ENCODE results near the gene ADAMTS8. TPM values are rescaled to one million over a fixed set of nuclear protein-coding genes. Genes with fewer than 3 reads are reported as not detected.

Gene ADAMTS8
- total RNA-seq, 4 donors from 2014 or later = 23.5 to 55.5 (median 29.8) TPM

GRCh38 chr11:130434521-130435223, 6.3 kb upstream of the ADAMTS8 start:
- 1% methylated on average over 19 of the region's 20 CpGs for WGBS
- Histone ChIP-seq H3K4me3 (peak overlapping the region; percentile 54 to 66 (median 60)), H3K27ac (replicated peaks in 1 of 4) (peak overlapping the region; percentile 78 to 82 (median 80)), H3K36me3 (no peaks in the 10 kb centered on the region), H3K27me3 (peaks cover 0 to under 1% (median 0%) of the 10 kb centered on the region in 4 donors), H3K9me3 (no peaks in the 10 kb centered on the region), H3K4me1 (peaks cover 10 to 31% (median 21%) of the 10 kb centered on the region in 4 donors)
- intact Hi-C loops (cut with DNase I) = loop anchor here (1.0 to 5.0 kb wide), 3 partner anchors 188 to 428 kb away; no protein-coding TSS in a partner anchor
- DNase-seq (ENCODE audit: extremely low spot score) = no peak
- TF ChIP-seq POLR2AphosphoS5 (IDR thresholded peaks at IDR 0.05) (peak in 1 of 2 donors; percentile 47), POLR2A (IDR thresholded peaks at IDR 0.05; ENCODE audit: low read depth) (no peak), CTCF (IDR thresholded peaks at IDR 0.05) (peak; percentile 67 to 83 (median 79)), EP300 (IDR thresholded peaks at IDR 0.05) (no peak)

- TF ChIP-seq EP300 (IDR thresholded peaks at IDR 0.05) (no peak), POLR2A (IDR thresholded peaks at IDR 0.05; ENCODE audit: low read depth) (no peak), POLR2AphosphoS5 (IDR thresholded peaks at IDR 0.05) (no peak), CTCF (IDR thresholded peaks at IDR 0.05) (no peak)
- Histone ChIP-seq H3K27ac (replicated peaks in 1 of 4) (no peak overlapping the region), H3K27me3 (peaks cover 0 to 4% (median 0%) of the 10 kb centered on the region in 4 donors), H3K9me3 (no peaks in the 10 kb centered on the region), H3K36me3 (no peaks in the 10 kb centered on the region), H3K4me1 (peaks cover 16 to 43% (median 34%) of the 10 kb centered on the region in 4 donors), H3K4me3 (no peak overlapping the region)
- intact Hi-C loops (cut with DNase I) = loop anchor here (5.0 kb wide), 1 partner anchor 221 kb away; no protein-coding TSS in a partner anchor
- no peak for DNase-seq (ENCODE audit: extremely low spot score)
- 73% methylated on average over 4 of the region's 4 CpGs for WGBS
Observed at GRCh38 chr11:130433357-130433756, 4.9 kb upstream of the ADAMTS8 start.

GRCh38 chr11:130431801-130432200, 3.4 kb upstream of the ADAMTS8 start:
- H3K9me3 ChIP-seq = no peaks in the 10 kb centered on the region
- no peak overlapping the region for H3K27ac ChIP-seq (replicated peaks in 1 of 4)
- 60% methylated on average over 3 of the region's 3 CpGs for WGBS
- TF ChIP-seq POLR2A (IDR thresholded peaks at IDR 0.05; ENCODE audit: low read depth) (no peak), CTCF (IDR thresholded peaks at IDR 0.05) (no peak), POLR2AphosphoS5 (IDR thresholded peaks at IDR 0.05) (no peak), EP300 (IDR thresholded peaks at IDR 0.05) (no peak)
- peaks cover 27 to 54% (median 46%) of the 10 kb centered on the region in 4 donors for H3K4me1 ChIP-seq
- H3K27me3 ChIP-seq = peaks cover 0 to 17% (median 0%) of the 10 kb centered on the region in 4 donors
- intact Hi-C loops (cut with DNase I) = loop anchor here (5.0 kb wide), 1 partner anchor 220 kb away; no protein-coding TSS in a partner anchor
- H3K36me3 ChIP-seq = no peaks in the 10 kb centered on the region
- H3K4me3 ChIP-seq = no peak overlapping the region
- DNase-seq (ENCODE audit: extremely low spot score) = no peak

- Histone ChIP-seq H3K4me3 (no peak overlapping the region), H3K27ac (replicated peaks in 1 of 4) (no peak overlapping the region), H3K27me3 (peaks cover 0 to 19% (median 0%) of the 10 kb centered on the region in 4 donors), H3K9me3 (no peaks in the 10 kb centered on the region), H3K4me1 (peaks cover 31 to 59% (median 50%) of the 10 kb centered on the region in 4 donors), H3K36me3 (no peaks in the 10 kb centered on the region)
- intact Hi-C loops (cut with DNase I) = loop anchor here (5.0 kb wide), 1 partner anchor 219 kb away; no protein-coding TSS in a partner anchor
- WGBS = 30% methylated on average over 8 of the region's 10 CpGs
- DNase-seq (ENCODE audit: extremely low spot score) = no peak
- TF ChIP-seq CTCF (IDR thresholded peaks at IDR 0.05) (peak; percentile 67 to 80 (median 78)), POLR2A (IDR thresholded peaks at IDR 0.05; ENCODE audit: low read depth) (no peak), POLR2AphosphoS5 (IDR thresholded peaks at IDR 0.05) (peak in 1 of 2 donors; percentile 34)
Observed at GRCh38 chr11:130431331-130431773, 2.9 kb upstream of the ADAMTS8 start.

Measured in esophagus muscularis mucosa (tissue), 4 donors.